Measurements from ENCODE around the gene SLC17A2. TPM values are rescaled to one million over a fixed set of nuclear protein-coding genes. Genes with fewer than 3 reads are reported as not detected.
"Not testable (repeated sequence)": the region's sequence is repeated elsewhere in the genome, so short reads cannot be mapped to it uniquely, and the experiment has no call there.

The SLC17A2 gene
- total RNA-seq, 2 experiments from 2014 or later: not detected

- peaks cover 47% of the 10 kb centered on the region for H3K4me1 Mint-ChIP-seq
- H3K27ac Mint-ChIP-seq: peak overlapping the region; percentile 98
- H3K9me3 Mint-ChIP-seq: peaks cover 7% of the 10 kb centered on the region
- DNase-seq (no peak), ATAC-seq (ENCODE audit: low read depth) (no peak)
- peak overlapping the region; percentile 98 for H3K4me3 Mint-ChIP-seq
- H3K36me3 Mint-ChIP-seq: peaks cover 33% of the 10 kb centered on the region
- no peaks in the 10 kb centered on the region for H3K27me3 Mint-ChIP-seq
- POLR2A ChIA-PET: interaction anchor here (0.9 to 2.6 kb wide), 9 partner anchors 15 to 82 kb away, joined by 3 to 17 read pairs (median 3); a partner anchor contains a TSS
Measured at GRCh38 chr6:25961619-25962148, 31.2 kb upstream of the SLC17A2 start.

GRCh38 chr6:25960734-25961133 lies 30.2 kb upstream of the SLC17A2 start:
- no peak for DNase-seq
- H3K4me1 Mint-ChIP-seq: peaks cover 47% of the 10 kb centered on the region
- no peak for ATAC-seq (ENCODE audit: low read depth)
- POLR2A ChIA-PET: no interaction called here
- H3K4me3 Mint-ChIP-seq: no peak overlapping the region
- peaks cover 7% of the 10 kb centered on the region for H3K9me3 Mint-ChIP-seq
- H3K27me3 Mint-ChIP-seq: no peaks in the 10 kb centered on the region
- peaks cover 29% of the 10 kb centered on the region for H3K36me3 Mint-ChIP-seq
- peak overlapping the region; percentile 98 for H3K27ac Mint-ChIP-seq

- ATAC-seq (ENCODE audit: low read depth): no peak
- H3K36me3 Mint-ChIP-seq: peaks cover 25% of the 10 kb centered on the region
- H3K9me3 Mint-ChIP-seq: peaks cover 7% of the 10 kb centered on the region
- H3K27ac Mint-ChIP-seq: peak overlapping the region; percentile 71
- H3K4me1 Mint-ChIP-seq: peaks cover 44% of the 10 kb centered on the region
- no peak overlapping the region for H3K4me3 Mint-ChIP-seq
- H3K27me3 Mint-ChIP-seq: no peaks in the 10 kb centered on the region
- POLR2A ChIA-PET: interaction anchor here (1.2 to 2.6 kb wide), 2 partner anchors 57 to 61 kb away, joined by 4 to 14 read pairs; a partner anchor contains a TSS
- DNase-seq: no peak
Measured at GRCh38 chr6:25959890-25960536, 29.5 kb upstream of the SLC17A2 start.

- ATAC-seq (ENCODE audit: low read depth) (no peak), DNase-seq (no peak)
- Mint-ChIP-seq H3K4me1 (peaks cover 35% of the 10 kb centered on the region), H3K36me3 (peaks cover 19% of the 10 kb centered on the region), H3K27ac (peak overlapping the region; percentile 80), H3K27me3 (peaks cover 3% of the 10 kb centered on the region), H3K4me3 (peak overlapping the region; percentile 53), H3K9me3 (peaks cover 7% of the 10 kb centered on the region)
- POLR2A ChIA-PET: interaction anchor here (0.6 to 2.6 kb wide), 3 partner anchors 58 to 1024 kb away, joined by 3 to 14 read pairs (median 4); a partner anchor contains a TSS
Measured at GRCh38 chr6:25958700-25959162, 28.2 kb upstream of the SLC17A2 start.

- Mint-ChIP-seq H3K27me3 (peaks cover 5% of the 10 kb centered on the region), H3K4me3 (no peak overlapping the region), H3K27ac (no peak overlapping the region), H3K9me3 (peaks cover 7% of the 10 kb centered on the region), H3K4me1 (peaks cover 23% of the 10 kb centered on the region), H3K36me3 (peaks cover 13% of the 10 kb centered on the region)
- DNase-seq (no peak), ATAC-seq (ENCODE audit: low read depth) (no peak)
- POLR2A ChIA-PET: no interaction called here
Measured at GRCh38 chr6:25956226-25956625, 25.7 kb upstream of the SLC17A2 start.

GRCh38 chr6:25954756-25955155 lies 24.3 kb upstream of the SLC17A2 start:
- no peak for ATAC-seq (ENCODE audit: low read depth)

GRCh38 chr6:25953733-25954132 lies 23.2 kb upstream of the SLC17A2 start:
- peaks cover 6% of the 10 kb centered on the region for H3K36me3 Mint-ChIP-seq
- POLR2A ChIA-PET: no interaction called here
- ATAC-seq (ENCODE audit: low read depth) (no peak), DNase-seq (no peak)
- H3K27ac Mint-ChIP-seq: no peak overlapping the region
- peaks cover 4% of the 10 kb centered on the region for H3K9me3 Mint-ChIP-seq
- H3K4me3 Mint-ChIP-seq: no peak overlapping the region
- H3K27me3 Mint-ChIP-seq: peaks cover 10% of the 10 kb centered on the region
- peaks cover 5% of the 10 kb centered on the region for H3K4me1 Mint-ChIP-seq

More at GRCh38 chr6:25954756-25955155, 24.3 kb upstream of the SLC17A2 start:
- POLR2A ChIA-PET: no interaction called here
- Mint-ChIP-seq H3K27ac (no peak overlapping the region), H3K27me3 (peaks cover 8% of the 10 kb centered on the region), H3K9me3 (peaks cover 4% of the 10 kb centered on the region), H3K36me3 (peaks cover 10% of the 10 kb centered on the region), H3K4me3 (no peak overlapping the region), H3K4me1 (peaks cover 13% of the 10 kb centered on the region)
- DNase-seq: no peak

GRCh38 chr6:25952535-25952934 lies 22.0 kb upstream of the SLC17A2 start:
- peaks cover 10% of the 10 kb centered on the region for H3K27me3 Mint-ChIP-seq

GRCh38 chr6:25951296-25952032 lies 21.0 kb upstream of the SLC17A2 start:
- Mint-ChIP-seq H3K36me3 (no peaks in the 10 kb centered on the region), H3K9me3 (peaks cover 2% of the 10 kb centered on the region), H3K27me3 (peaks cover 10% of the 10 kb centered on the region), H3K27ac (no peak overlapping the region), H3K4me3 (no peak overlapping the region), H3K4me1 (peaks cover 4% of the 10 kb centered on the region)
- ATAC-seq (ENCODE audit: low read depth) (no peak), DNase-seq (no peak)
- POLR2A ChIA-PET: no interaction called here

More at GRCh38 chr6:25952535-25952934, 22.0 kb upstream of the SLC17A2 start:
- H3K27ac Mint-ChIP-seq: no peak overlapping the region
- H3K4me1 Mint-ChIP-seq: no peaks in the 10 kb centered on the region
- H3K9me3 Mint-ChIP-seq: peaks cover 2% of the 10 kb centered on the region
- H3K4me3 Mint-ChIP-seq: no peak overlapping the region
- POLR2A ChIA-PET: no interaction called here
- DNase-seq (no peak), ATAC-seq (ENCODE audit: low read depth) (no peak)
- no peaks in the 10 kb centered on the region for H3K36me3 Mint-ChIP-seq

- Mint-ChIP-seq H3K4me3 (no peak overlapping the region), H3K27ac (no peak overlapping the region), H3K36me3 (peaks cover 3% of the 10 kb centered on the region), H3K9me3 (peaks cover 5% of the 10 kb centered on the region), H3K4me1 (peaks cover 10% of the 10 kb centered on the region), H3K27me3 (peaks cover 10% of the 10 kb centered on the region)
- ATAC-seq (ENCODE audit: low read depth) (no peak), DNase-seq (no peak)
- POLR2A ChIA-PET: no interaction called here
Measured at GRCh38 chr6:25950297-25950696, 19.8 kb upstream of the SLC17A2 start.

- H3K9me3 Mint-ChIP-seq: peaks cover 6% of the 10 kb centered on the region
- H3K4me1 Mint-ChIP-seq: peaks cover 14% of the 10 kb centered on the region
- H3K27me3 Mint-ChIP-seq: peaks cover 10% of the 10 kb centered on the region
- no peak overlapping the region for H3K27ac Mint-ChIP-seq
- POLR2A ChIA-PET: no interaction called here
- H3K4me3 Mint-ChIP-seq: no peak overlapping the region
- DNase-seq (no peak), ATAC-seq (ENCODE audit: low read depth) (no peak)
- peaks cover 3% of the 10 kb centered on the region for H3K36me3 Mint-ChIP-seq
Measured at GRCh38 chr6:25949695-25950094, 19.2 kb upstream of the SLC17A2 start.

- H3K9me3 Mint-ChIP-seq; H3K36me3 Mint-ChIP-seq; DNase-seq; ATAC-seq (ENCODE audit: low read depth); POLR2A ChIA-PET; H3K27me3 Mint-ChIP-seq; H3K27ac Mint-ChIP-seq; H3K4me3 Mint-ChIP-seq: not testable (repeated sequence)
- H3K4me1 Mint-ChIP-seq: peaks cover 17% of the 10 kb centered on the region
Measured at GRCh38 chr6:25947492-25947891, 17.0 kb upstream of the SLC17A2 start.

- DNase-seq (no peak), ATAC-seq (ENCODE audit: low read depth) (no peak)
- H3K4me3 Mint-ChIP-seq: peak overlapping the region; percentile 63
- POLR2A ChIA-PET: interaction anchor here (0.7 to 0.9 kb wide), 2 partner anchors 10 to 16 kb away, joined by 3 to 4 read pairs; partner anchors contain the start of gene TRIM38
- H3K27ac Mint-ChIP-seq: no peak overlapping the region
- H3K27me3 Mint-ChIP-seq: peaks cover 7% of the 10 kb centered on the region
- H3K36me3 Mint-ChIP-seq: peaks cover 3% of the 10 kb centered on the region
- H3K4me1 Mint-ChIP-seq: peaks cover 17% of the 10 kb centered on the region
- peaks cover 6% of the 10 kb centered on the region for H3K9me3 Mint-ChIP-seq
Measured at GRCh38 chr6:25946631-25947030, 16.1 kb upstream of the SLC17A2 start.
